HG02970 (cell line): Measurements from ENCODE around the gene CDC20B.
A peak's percentile ranks its signal among the peaks of the same experiment; 100 is the strongest.

Experiments
- ATAC-seq: cut with Tn5 transposase; IDR thresholded peaks from one replicate; pipeline ENCODE4 v1.9.1; 2021; ENCODE audit warnings: mild to moderate bottlenecking, moderate library complexity, moderate number of reproducible peaks; ENCODE audit not compliant: unreplicated experiment, low FRiP score

The CDC20B gene

GRCh38 chr5:55172937-55173686 is at the start of gene CDC20B:
Gene CDC20B (minus strand): TSS chr5:55173177. CDS start chr5:55173000, 177 bp downstream.
- peak; percentile 90 for ATAC-seq

GRCh38 chr5:55222092-55222984 is 49.4 kb upstream of the CDC20B start:
- ATAC-seq: no peak

GRCh38 chr5:55220433-55221185 is 47.6 kb upstream of the CDC20B start:
- no peak for ATAC-seq

GRCh38 chr5:55219770-55220169 is 46.8 kb upstream of the CDC20B start:
- ATAC-seq: no peak

GRCh38 chr5:55218967-55219366 is 46.0 kb upstream of the CDC20B start:
- no peak for ATAC-seq

- ATAC-seq: no peak
These were observed 38.4 kb upstream of the CDC20B start for GRCh38 chr5:55211184-55211874.

GRCh38 chr5:55205001-55205400 is 32.0 kb upstream of the CDC20B start:
- ATAC-seq: no peak

GRCh38 chr5:55191165-55191564 is 18.2 kb upstream of the CDC20B start:
- no peak for ATAC-seq

- no peak for ATAC-seq
These were observed 15.9 kb upstream of the CDC20B start for GRCh38 chr5:55188656-55189540.

GRCh38 chr5:55187370-55187769 is 14.4 kb upstream of the CDC20B start:
- no peak for ATAC-seq

GRCh38 chr5:55180016-55180415 is 7.0 kb upstream of the CDC20B start:
- ATAC-seq: no peak

GRCh38 chr5:55177078-55177477 is 4.1 kb upstream of the CDC20B start:
- no peak for ATAC-seq

- no peak for ATAC-seq
These were observed 3.3 kb upstream of the CDC20B start for GRCh38 chr5:55176176-55176818.

GRCh38 chr5:55175781-55176175 is 2.8 kb upstream of the CDC20B start:
- no peak for ATAC-seq

GRCh38 chr5:55173687-55174230 is 782 bp upstream of the CDC20B start:
- ATAC-seq: no peak

- ATAC-seq: peak; percentile 54
These were observed 702 bp downstream of the CDC20B start for GRCh38 chr5:55172051-55172899.

- no peak for ATAC-seq
These were observed 1.5 kb downstream of the CDC20B start for GRCh38 chr5:55171471-55171870.

- no peak for ATAC-seq
These were observed 10.3 kb downstream of the CDC20B start for GRCh38 chr5:55162666-55163065.
